Osteocyte (in vitro differentiated cells): ENCODE measurements around the gene CELF1. TPM values are rescaled to one million over a fixed set of nuclear protein-coding genes. Genes with fewer than 3 reads are reported as not detected.

Source experiments
- DNase-seq: peaks from one replicate; pipeline ENCODE4 v3.0.0; 2021; ENCODE audit warnings: mixed read lengths; ENCODE audit not compliant: unreplicated experiment; ENCODE audit errors: extremely low spot score
- H3K27ac Mint-ChIP-seq: one replicate; pipeline ENCODE4 v1.8.0; 2021; ENCODE audit warnings: mild to moderate bottlenecking, mixed read lengths; ENCODE audit not compliant: unreplicated experiment
- H3K27me3 Mint-ChIP-seq: one replicate; pipeline ENCODE4 v1.8.0; 2021; ENCODE audit warnings: mixed read lengths; ENCODE audit not compliant: unreplicated experiment
- H3K36me3 Mint-ChIP-seq: one replicate; pipeline ENCODE4 v1.8.0; 2021; ENCODE audit warnings: mixed read lengths; ENCODE audit not compliant: unreplicated experiment
- H3K4me1 Mint-ChIP-seq: one replicate; pipeline ENCODE4 v1.8.0; 2021; ENCODE audit warnings: mixed read lengths; ENCODE audit not compliant: unreplicated experiment
- H3K4me3 Mint-ChIP-seq: one replicate; pipeline ENCODE4 v1.8.0; 2021; ENCODE audit warnings: mild to moderate bottlenecking, moderate library complexity, mixed read lengths; ENCODE audit not compliant: unreplicated experiment
- H3K9me3 Mint-ChIP-seq: one replicate; pipeline ENCODE4 v1.8.0; 2021; ENCODE audit warnings: mixed read lengths; ENCODE audit not compliant: unreplicated experiment
- total RNA-seq: library from RNA; stranded (reverse); gene quantifications from 2 replicates; pipeline ENCODE4 v1.2.1, GENCODE V29; 2021
- TF ChIP-seq, protein P1 (sequence below): fragments of 200-600 bp; sonication (generic); IDR thresholded peaks from 2 replicates; pipeline ENCODE4 v1.5.0; 2021; ENCODE audit warnings: antibody characterized with exemption, mild to moderate bottlenecking, moderate library complexity

CELF1 gene
- total RNA-seq, 1 donor from 2014 or later = 88.6 TPM

DNA sequence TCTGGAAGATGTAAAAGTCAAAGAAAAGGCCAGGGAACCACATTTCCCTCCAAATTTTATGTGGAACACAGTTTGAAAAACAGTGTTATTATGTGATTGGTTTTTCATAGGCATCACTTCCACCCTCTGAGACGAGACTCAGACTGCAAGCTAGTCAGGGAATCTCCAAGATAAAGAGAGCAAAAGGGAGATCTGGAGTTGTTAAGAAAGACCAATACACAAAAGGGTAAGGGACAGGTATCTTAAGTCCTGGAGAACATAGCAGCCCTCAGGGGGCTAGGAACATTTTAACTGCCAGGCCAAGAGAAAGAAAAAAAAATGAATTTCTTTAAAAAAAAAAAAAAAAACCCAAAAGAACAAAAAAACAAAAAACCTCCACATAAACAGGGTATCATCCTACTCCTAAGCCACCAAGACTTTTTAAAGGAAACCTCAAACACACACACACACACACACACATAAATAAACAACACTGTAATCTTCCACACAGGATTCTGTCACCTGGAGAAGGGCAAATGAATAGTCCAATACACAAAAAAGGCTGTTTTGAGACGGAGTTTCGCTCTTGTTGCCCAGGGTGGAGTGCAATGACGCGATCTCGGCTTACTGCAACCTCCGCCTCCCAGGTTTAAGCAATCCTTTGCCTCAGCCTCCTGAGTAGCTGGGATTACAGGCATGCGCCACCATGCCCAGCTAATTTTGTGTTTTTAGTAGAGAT lies 44.5 kb downstream of the CELF1 start:
- no peaks in the 10 kb centered on the region for H3K9me3 Mint-ChIP-seq
- TF ChIP-seq, protein P1, sequence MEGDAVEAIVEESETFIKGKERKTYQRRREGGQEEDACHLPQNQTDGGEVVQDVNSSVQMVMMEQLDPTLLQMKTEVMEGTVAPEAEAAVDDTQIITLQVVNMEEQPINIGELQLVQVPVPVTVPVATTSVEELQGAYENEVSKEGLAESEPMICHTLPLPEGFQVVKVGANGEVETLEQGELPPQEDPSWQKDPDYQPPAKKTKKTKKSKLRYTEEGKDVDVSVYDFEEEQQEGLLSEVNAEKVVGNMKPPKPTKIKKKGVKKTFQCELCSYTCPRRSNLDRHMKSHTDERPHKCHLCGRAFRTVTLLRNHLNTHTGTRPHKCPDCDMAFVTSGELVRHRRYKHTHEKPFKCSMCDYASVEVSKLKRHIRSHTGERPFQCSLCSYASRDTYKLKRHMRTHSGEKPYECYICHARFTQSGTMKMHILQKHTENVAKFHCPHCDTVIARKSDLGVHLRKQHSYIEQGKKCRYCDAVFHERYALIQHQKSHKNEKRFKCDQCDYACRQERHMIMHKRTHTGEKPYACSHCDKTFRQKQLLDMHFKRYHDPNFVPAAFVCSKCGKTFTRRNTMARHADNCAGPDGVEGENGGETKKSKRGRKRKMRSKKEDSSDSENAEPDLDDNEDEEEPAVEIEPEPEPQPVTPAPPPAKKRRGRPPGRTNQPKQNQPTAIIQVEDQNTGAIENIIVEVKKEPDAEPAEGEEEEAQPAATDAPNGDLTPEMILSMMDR = no peak
- no peaks in the 10 kb centered on the region for H3K36me3 Mint-ChIP-seq
- H3K27ac Mint-ChIP-seq = peak overlapping the region; percentile 78
- H3K4me1 Mint-ChIP-seq = peaks cover 68% of the 10 kb centered on the region
- no peak overlapping the region for H3K4me3 Mint-ChIP-seq
- DNase-seq = no peak
- no peaks in the 10 kb centered on the region for H3K27me3 Mint-ChIP-seq

GRCh38 chr11:47507563-47508239 lies 45.2 kb downstream of the CELF1 start:
- H3K27ac Mint-ChIP-seq = peak overlapping the region; percentile 78
- peaks cover 61% of the 10 kb centered on the region for H3K4me1 Mint-ChIP-seq
- TF ChIP-seq, protein P1 = no peak
- no peaks in the 10 kb centered on the region for H3K9me3 Mint-ChIP-seq
- DNase-seq = no peak
- H3K4me3 Mint-ChIP-seq = no peak overlapping the region
- no peaks in the 10 kb centered on the region for H3K36me3 Mint-ChIP-seq
- no peaks in the 10 kb centered on the region for H3K27me3 Mint-ChIP-seq

- no peaks in the 10 kb centered on the region for H3K36me3 Mint-ChIP-seq
- TF ChIP-seq, protein P1 = no peak
- H3K4me3 Mint-ChIP-seq = no peak overlapping the region
- H3K27ac Mint-ChIP-seq = peak overlapping the region; percentile 36
- H3K4me1 Mint-ChIP-seq = peaks cover 55% of the 10 kb centered on the region
- no peak for DNase-seq
- no peaks in the 10 kb centered on the region for H3K9me3 Mint-ChIP-seq
- H3K27me3 Mint-ChIP-seq = no peaks in the 10 kb centered on the region
These were observed 46.0 kb downstream of the CELF1 start for GRCh38 chr11:47506795-47507562.

GRCh38 chr11:47506373-47506772 lies 46.6 kb downstream of the CELF1 start:
- DNase-seq = no peak
- no peak overlapping the region for H3K4me3 Mint-ChIP-seq

More at GRCh38 chr11:47506373-47506772, 46.6 kb downstream of the CELF1 start:
- H3K36me3 Mint-ChIP-seq = no peaks in the 10 kb centered on the region
- no peaks in the 10 kb centered on the region for H3K9me3 Mint-ChIP-seq
- H3K27me3 Mint-ChIP-seq = no peaks in the 10 kb centered on the region
- TF ChIP-seq, protein P1 = no peak
- peaks cover 49% of the 10 kb centered on the region for H3K4me1 Mint-ChIP-seq
- H3K27ac Mint-ChIP-seq = peak overlapping the region; percentile 35
